GM19395 (cell line): ENCODE measurements around the gene BRI3BP.
"Not testable (repeated sequence)": the region's sequence is repeated elsewhere in the genome, so short reads cannot be mapped to it uniquely, and the experiment has no call there.

Source experiments
- ATAC-seq: cut with Tn5 transposase; IDR thresholded peaks from one replicate; pipeline ENCODE4 v1.9.1; 2021; ENCODE audit warnings: mild to moderate bottlenecking, moderate library complexity; ENCODE audit not compliant: unreplicated experiment

Gene BRI3BP

GRCh38 chr12:124972211-124972610, 21.2 kb upstream of the BRI3BP start:
- ATAC-seq: no peak

DNA sequence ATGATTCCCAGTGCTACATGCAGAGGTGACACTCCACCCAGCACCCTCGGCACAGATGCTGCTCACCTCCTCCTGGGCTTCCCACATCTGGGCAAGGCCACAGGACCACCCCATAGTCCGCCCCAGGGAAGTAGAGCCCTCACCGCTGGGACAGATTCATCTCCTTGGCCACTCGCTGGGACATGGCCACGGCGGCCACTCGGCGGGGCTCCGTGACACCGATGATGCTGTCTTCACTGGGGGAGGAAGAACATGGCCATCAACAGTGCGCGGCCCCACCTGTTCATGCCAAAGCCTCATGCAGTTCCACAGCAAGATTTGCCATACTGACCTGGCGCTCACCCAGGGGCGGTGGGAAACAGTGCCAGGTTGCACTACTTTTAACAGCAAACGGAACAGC, 18.2 kb upstream of the BRI3BP start:
- ATAC-seq: no peak

DNA sequence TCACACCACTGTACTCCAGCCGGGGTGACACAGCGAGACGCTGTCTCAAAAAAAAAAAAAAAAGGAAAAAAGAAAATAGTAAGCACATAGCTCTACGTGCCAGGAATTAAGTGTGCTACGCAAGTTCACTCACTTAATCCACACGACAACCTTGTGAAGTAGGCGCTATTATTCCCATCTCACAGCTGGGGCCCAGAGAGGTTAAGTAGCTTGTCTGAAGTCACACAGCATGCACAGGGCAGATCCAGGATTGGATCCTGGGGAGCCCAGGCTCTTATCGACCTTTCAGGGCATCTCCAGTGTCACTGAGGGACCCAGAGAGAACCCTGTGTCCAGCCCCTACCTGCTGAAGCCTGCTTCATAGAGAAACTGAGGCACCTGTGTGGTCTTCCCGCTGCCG, 16.4 kb upstream of the BRI3BP start:
- no peak for ATAC-seq

GRCh38 chr12:124979568-124979967, 13.9 kb upstream of the BRI3BP start:
- no peak for ATAC-seq

DNA sequence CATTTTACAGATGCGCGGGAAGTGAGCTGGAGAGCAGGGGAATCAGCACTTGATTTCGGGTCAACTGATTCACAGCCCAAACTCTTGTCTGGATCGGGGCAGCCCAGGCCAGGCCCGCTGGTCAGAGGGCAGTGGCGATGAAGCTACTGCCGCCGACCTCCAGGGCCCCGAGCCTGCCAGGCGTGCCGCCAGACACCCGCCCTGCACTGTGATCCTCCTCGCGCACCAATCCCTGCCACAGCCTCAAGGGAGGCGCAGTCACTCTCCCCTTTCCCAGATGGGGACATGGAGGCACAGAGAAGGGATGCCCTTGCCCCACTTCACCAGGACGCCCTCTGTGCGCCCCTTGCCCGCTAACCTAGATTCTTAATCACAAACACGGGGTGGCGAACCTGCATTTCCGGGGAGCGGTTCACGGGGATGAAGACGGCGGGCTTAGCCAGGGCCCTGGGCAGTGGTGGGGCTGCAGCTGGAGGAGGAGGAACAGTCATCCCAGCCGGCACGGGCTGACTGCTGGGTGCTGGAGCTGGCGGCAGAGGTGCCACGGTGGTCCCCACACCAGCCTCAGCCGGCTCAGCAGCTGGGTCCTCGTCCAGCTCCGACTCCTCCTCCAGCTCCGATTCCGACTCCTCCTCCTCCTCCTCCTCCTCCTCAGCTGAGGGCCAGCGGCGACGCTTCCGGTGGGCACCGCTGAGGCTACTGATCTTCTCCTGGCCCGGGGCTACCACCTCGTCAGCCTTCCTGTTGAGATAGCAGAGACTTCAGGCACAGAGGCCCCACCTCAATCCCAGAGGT, 13.2 kb upstream of the BRI3BP start:
- ATAC-seq: no peak

- not testable (repeated sequence) for ATAC-seq
Measured at GRCh38 chr12:124986876-124987275, 6.6 kb upstream of the BRI3BP start.

GRCh38 chr12:124992874-124993625, 395 bp upstream of the BRI3BP start:
- peak; percentile 36 for ATAC-seq

DNA sequence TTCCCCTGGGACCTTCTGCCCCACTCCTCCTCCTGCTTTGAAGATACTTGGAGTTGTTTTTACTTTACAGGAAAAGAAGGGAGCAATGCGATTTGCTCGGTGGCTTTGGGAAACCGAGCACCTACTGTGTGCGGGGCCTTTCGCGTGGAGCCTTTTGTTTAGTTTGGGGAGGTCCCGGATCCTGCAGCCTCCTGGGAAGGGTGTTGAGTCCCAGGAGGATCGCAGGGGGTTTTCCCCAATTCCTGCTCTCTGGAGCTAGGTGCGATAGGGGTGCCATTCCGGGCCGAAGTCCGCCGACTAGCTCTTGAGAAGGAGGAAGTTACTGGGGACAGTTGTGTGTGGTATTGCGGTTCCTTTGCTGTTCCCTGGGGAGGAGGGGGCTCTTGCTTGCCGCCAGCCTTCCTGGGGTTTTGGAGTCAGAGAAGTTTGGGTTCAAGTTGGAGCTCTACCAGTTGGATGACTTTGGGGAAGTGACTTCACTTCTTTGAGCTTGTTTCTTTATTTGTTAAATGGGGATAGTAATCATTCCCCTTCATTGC, 1.1 kb downstream of the BRI3BP start:
- no peak for ATAC-seq

DNA sequence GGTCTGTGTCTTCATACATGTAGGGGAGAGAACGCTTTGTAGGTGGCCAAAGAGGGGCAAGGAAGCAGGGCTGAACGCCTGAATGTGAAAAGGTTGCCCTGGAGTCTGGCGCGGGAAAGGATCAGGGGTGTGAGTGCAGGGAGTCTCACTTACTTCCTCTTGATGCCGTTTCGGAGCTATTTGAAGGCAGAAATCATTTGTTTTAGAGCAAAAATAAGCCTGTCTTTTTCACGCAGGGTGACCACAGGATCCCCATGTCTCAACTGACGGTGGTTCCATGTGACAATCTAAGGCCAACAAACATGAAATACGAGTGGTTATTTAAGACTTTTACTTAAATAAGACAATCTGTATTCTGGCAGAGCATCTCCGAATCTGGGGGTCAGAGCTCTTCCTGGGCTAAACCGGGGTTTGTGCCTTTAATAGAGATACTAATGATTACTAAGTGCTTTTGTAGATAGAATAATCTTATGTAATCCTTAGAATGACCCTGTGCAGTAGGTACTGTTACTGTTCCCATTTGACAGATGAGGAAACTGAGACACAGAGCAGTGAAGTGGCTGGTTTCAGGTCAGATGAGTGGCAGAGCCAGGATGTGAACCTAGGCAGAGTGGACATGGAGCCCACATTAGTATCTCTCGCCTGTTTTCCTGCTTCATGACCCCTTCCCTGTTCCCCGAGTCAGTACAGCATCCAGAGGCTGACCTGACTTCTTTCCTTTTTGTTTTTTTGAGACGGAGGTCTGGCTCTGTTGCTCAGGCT, 1.9 kb downstream of the BRI3BP start:
- ATAC-seq: no peak

- no peak for ATAC-seq
Measured at GRCh38 chr12:124998705-124999104, 5.3 kb downstream of the BRI3BP start.

DNA sequence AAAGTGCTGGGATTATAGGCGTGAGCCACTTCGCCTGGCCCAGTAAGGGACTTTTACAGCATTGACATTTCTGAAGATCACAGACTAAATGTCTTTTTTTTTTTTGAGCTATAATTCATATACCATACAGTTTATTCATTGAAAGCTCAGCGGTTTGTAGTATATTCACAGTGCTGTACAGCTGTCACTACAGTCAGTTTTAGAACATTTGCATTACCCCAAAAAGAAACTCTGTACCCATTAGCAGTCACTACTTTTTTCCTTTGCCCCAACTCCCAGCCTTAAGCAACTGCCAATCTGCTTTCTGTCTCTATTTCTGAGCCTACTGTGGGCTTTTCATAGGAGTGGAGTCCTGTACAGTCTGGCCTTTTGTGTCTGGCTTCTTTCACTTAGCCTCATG, 8.2 kb downstream of the BRI3BP start:
- ATAC-seq: no peak

DNA sequence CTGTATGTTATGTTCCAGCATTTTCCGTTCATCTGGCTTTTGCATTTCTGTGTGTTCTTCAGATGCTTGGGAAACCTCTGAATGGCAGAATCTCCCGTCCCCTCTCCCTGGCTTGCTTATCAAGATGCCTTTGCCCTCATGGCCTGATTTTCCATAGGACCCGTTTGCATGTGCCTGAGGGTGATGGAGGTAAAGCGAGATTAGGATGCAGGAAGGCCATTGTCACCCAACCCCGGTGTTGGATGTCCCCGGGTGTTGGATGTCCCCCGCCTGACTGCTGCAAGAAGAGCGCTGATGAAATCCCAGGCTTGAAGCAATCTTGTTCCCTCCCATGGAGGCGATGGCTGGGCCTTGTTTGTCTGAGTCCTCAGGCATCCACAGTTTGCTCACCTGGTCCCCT, 9.6 kb downstream of the BRI3BP start:
- ATAC-seq: no peak

DNA sequence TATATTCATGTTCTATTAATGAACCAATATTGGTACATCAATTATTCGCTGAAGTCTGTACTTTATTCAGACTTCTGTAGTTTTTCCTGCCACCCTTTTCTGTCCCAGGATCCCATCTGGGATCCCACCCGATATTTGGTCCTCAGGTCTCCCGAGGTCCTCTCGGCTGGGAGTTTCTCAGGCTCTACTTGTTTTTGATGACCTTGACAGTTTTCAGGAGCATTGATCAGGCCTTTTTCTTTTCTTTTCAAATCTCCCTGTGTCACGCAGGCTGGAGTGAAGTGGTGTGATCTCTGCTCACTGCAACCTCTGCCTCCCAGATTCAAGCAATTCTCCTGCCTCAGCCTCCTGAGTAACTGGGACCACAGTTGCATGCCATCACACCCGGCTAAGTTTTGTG, 11.2 kb downstream of the BRI3BP start:
- ATAC-seq: no peak

GRCh38 chr12:125005652-125006051, 12.2 kb downstream of the BRI3BP start:
- ATAC-seq: no peak

- no peak for ATAC-seq
Measured at GRCh38 chr12:125006365-125006764, 12.9 kb downstream of the BRI3BP start.

DNA sequence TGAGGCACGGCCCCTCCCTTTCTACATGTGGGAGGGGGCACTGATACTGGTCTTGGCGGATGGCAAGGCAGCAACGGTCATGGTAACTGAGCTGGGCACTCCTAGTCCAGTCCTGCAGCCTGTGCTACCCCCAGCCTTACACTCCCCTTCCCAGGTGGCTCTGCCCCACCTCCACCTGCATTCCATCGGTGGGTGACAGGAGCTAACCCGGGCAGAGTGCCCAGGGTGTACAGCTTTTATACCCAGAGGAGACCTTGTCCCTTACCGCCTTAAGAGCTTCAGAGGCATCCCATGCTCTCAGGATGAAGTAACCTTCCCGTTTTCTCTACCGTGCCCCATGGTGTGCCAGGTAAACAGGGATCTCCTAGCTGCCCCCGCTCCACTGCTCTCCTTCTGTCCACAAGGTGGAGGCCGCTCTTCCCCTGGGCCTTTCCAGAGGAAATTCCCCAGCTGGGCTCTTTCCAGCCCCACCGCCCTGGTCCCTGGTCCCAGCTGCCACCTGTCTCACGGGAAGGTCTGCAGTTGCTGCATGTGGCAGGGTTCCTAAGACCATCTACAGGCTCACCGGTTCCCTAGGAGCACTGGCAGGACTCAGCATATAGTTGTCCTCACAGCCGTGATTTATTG, 20.5 kb downstream of the BRI3BP start:
- no peak for ATAC-seq

GRCh38 chr12:125014526-125014925, 21.1 kb downstream of the BRI3BP start:
- ATAC-seq: no peak

GRCh38 chr12:125015680-125016310, 22.4 kb downstream of the BRI3BP start:
- ATAC-seq: no peak

GRCh38 chr12:125017801-125018200, 24.4 kb downstream of the BRI3BP start:
- ATAC-seq: no peak

DNA sequence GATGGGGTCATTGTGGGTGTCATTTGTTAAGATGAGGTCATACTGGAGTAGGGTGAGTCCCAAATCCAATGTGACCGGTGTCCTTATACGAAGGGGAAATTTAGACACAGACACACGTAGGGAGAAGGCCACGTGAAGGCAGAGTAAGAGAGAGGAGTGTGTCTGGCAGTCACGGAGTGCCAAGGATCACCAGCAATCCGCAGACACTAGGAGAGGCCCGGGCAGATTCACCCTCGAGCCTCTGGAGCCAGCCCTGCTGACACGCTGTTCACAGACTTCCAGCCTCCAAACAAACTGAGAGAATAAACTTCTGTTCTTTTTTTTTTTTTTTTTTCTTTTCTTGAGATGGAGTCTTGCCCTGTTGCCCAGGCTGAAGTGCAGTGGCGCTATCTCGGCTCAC, 24.9 kb downstream of the BRI3BP start:
- ATAC-seq: no peak
